ENCODE results near the gene GPR15LG.
"Not testable (repeated sequence)": the region's sequence is repeated elsewhere in the genome, so short reads cannot be mapped to it uniquely, and the experiment has no call there.

DNA sequence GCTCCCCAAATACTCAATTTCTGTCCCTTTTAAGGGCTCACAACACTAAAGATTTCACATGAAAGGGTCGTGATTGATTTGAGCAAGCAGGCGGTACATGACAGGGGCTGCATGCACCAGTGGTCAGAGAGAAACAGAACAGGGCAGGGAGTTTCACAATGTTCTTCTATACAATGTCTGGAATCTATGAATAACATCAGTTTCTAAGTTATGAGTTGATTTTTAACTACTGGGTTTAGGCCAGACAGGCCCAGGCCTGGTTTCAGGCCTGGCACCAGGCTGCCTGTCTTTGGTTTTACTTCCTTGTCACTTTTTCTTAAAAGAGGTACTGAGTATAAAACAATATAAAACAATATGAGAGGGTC lies 6.3 kb upstream of the GPR15LG start:
- TF ChIP-seq, protein P1, sequence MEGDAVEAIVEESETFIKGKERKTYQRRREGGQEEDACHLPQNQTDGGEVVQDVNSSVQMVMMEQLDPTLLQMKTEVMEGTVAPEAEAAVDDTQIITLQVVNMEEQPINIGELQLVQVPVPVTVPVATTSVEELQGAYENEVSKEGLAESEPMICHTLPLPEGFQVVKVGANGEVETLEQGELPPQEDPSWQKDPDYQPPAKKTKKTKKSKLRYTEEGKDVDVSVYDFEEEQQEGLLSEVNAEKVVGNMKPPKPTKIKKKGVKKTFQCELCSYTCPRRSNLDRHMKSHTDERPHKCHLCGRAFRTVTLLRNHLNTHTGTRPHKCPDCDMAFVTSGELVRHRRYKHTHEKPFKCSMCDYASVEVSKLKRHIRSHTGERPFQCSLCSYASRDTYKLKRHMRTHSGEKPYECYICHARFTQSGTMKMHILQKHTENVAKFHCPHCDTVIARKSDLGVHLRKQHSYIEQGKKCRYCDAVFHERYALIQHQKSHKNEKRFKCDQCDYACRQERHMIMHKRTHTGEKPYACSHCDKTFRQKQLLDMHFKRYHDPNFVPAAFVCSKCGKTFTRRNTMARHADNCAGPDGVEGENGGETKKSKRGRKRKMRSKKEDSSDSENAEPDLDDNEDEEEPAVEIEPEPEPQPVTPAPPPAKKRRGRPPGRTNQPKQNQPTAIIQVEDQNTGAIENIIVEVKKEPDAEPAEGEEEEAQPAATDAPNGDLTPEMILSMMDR (IDR thresholded peaks at IDR 0.05): not testable (repeated sequence)
- TF ChIP-seq POLR2A (IDR thresholded peaks at IDR 0.05): not testable (repeated sequence)
